ENCODE measurements around the gene PLD4.
A peak's percentile ranks its signal among the peaks of the same experiment; 100 is the strongest.

PLD4 gene

DNA sequence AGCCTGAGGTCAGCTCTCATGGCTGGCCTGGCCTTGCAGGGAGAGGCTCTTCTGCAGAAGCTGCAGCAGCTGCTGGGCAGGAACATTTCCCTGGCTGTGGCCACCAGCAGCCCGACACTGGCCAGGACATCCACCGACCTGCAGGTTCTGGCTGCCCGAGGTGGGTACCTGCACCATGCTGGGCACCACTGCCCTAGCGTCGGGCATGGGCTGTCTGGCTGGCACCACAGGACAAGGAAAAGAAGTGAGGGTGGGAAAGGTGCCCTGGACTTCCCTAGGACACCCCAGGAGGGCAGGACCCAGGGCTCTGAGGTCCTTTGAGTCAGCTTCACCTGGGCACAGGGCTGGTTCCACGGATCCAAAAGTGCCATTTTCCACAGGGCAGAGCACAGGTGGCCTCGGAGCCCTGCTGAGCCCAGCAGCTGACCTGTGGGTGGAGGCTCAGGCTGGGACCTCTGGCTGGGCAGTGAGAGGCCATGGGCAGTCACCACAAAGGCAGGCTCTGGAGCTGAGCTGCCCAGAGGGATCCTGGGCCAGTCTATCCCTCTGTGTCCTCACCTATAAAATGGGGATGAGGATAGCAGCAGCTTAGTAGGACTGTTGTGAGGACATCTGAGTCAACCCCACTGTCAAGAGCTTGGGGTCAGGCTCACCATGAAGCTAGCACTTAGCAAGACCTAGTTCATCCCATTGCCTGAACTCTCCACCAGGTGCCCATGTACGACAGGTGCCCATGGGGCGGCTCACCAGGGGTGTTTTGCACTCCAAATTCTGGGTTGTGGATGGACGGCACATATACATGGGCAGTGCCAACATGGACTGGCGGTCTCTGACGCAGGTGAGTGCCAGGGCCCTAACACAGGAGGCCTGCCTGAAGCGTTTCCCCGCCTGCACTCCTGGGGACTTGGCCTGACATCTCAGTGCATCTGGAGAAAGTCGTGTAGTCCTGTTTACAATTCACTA lies 4.9 kb downstream of the PLD4 start:
- H3K4me1 ChIP-seq (ENCODE audit: control insufficient read depth, insufficient read depth, low read length), result no peaks in the 10 kb centered on the region
- H3K36me3 ChIP-seq (ENCODE audit: control insufficient read depth, insufficient read depth, low read length), result no peaks in the 10 kb centered on the region
- no peak overlapping the region for H3K27ac ChIP-seq (ENCODE audit: insufficient read depth, low read depth, low read length, poor library complexity, severe bottlenecking)
- peaks cover 39% of the 10 kb centered on the region for H3K27me3 ChIP-seq (ENCODE audit: control insufficient read depth, insufficient read depth, low read length, poor library complexity, severe bottlenecking)
- H3K9me3 ChIP-seq (ENCODE audit: control insufficient read depth, low read length), result no peaks in the 10 kb centered on the region
- WGBS, 2 experiments, result 92 to 93% methylated on average over 15 of the region's 15 CpGs
- no peak overlapping the region for H3K4me3 ChIP-seq (ENCODE audit: insufficient read depth, low read depth, low read length)

GRCh38 chr14:104930526-104931303 lies 6.0 kb downstream of the PLD4 start:
- no peaks in the 10 kb centered on the region for H3K4me1 ChIP-seq (ENCODE audit: control insufficient read depth, insufficient read depth, low read length)
- WGBS, 2 experiments, result 87 to 89% methylated on average over 10 of the region's 10 CpGs
- peaks cover 50% of the 10 kb centered on the region for H3K27me3 ChIP-seq (ENCODE audit: control insufficient read depth, insufficient read depth, low read length, poor library complexity, severe bottlenecking)
- H3K36me3 ChIP-seq (ENCODE audit: control insufficient read depth, insufficient read depth, low read length), result no peaks in the 10 kb centered on the region
- H3K9me3 ChIP-seq (ENCODE audit: control insufficient read depth, low read length), result no peaks in the 10 kb centered on the region
- no peak overlapping the region for H3K27ac ChIP-seq (ENCODE audit: insufficient read depth, low read depth, low read length, poor library complexity, severe bottlenecking)
- no peak overlapping the region for H3K4me3 ChIP-seq (ENCODE audit: insufficient read depth, low read depth, low read length)

DNA sequence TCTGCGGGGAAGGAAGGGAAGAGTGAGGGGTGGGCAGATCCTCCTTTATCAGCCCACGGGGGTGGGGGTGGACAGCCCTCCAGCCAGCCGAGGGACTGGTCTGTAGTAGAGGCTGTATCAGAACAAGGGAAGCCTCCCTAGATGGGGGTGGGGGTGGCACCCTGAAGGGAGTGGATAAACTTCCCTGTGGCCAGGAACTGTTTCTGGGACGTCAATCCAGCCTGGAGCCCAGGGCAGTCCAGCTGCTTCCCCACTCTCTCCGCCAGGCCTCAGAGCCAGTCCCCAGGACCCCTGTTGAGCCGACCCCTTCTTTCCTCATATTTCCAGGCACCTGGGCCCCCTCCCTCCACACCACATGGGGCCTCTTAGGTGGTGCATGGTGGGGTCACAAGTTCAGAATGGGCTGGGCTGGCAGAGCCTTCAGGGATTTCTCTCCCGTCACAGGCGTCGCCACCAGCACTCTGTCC lies 6.7 kb downstream of the PLD4 start:
- H3K36me3 ChIP-seq (ENCODE audit: control insufficient read depth, insufficient read depth, low read length), result no peaks in the 10 kb centered on the region
- 76 to 82% methylated on average over 9 of the region's 9 CpGs for WGBS, 2 experiments
- H3K27ac ChIP-seq (ENCODE audit: insufficient read depth, low read depth, low read length, poor library complexity, severe bottlenecking), result no peak overlapping the region
- H3K27me3 ChIP-seq (ENCODE audit: control insufficient read depth, insufficient read depth, low read length, poor library complexity, severe bottlenecking), result peaks cover 57% of the 10 kb centered on the region
- no peak overlapping the region for H3K4me3 ChIP-seq (ENCODE audit: insufficient read depth, low read depth, low read length)
- no peaks in the 10 kb centered on the region for H3K9me3 ChIP-seq (ENCODE audit: control insufficient read depth, low read length)
- H3K4me1 ChIP-seq (ENCODE audit: control insufficient read depth, insufficient read depth, low read length), result no peaks in the 10 kb centered on the region

DNA sequence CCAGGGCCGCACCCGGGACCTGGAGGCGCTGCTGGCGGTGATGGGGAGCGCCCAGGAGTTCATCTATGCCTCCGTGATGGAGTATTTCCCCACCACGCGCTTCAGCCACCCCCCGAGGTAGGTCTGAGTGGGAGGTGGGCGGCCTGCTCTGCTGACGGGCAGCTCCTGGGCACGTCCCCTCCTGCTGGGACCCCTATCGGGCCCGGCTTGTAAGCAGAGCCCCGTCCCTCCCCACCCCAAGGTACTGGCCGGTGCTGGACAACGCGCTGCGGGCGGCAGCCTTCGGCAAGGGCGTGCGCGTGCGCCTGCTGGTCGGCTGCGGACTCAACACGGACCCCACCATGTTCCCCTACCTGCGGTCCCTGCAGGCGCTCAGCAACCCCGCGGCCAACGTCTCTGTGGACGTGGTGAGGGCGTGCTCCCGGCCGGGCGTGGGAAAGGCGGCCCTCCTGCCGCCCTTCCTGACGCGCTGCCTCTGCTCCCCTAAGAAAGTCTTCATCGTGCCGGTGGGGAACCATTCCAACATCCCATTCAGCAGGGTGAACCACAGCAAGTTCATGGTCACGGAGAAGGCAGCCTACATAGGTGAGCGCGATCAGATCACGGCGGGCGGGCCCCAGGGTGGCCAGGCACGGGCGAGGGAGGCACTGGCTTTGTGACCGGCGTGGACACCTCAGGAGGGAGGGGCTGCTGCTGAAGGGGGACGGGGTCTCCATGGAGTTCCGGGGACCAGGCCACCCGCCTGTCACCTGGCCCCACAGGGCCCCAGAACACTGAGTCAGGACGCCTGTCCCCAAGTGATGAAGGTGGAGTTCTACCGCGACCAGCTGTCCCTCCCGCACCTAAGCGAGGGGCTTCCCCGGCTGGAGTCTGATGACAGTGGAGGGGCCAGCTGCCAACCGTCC lies 7.3 kb downstream of the PLD4 start:
- H3K27ac ChIP-seq (ENCODE audit: insufficient read depth, low read depth, low read length, poor library complexity, severe bottlenecking), result no peak overlapping the region
- WGBS, 2 experiments, result 69 to 73% methylated on average over 64 of the region's 64 CpGs
- no peaks in the 10 kb centered on the region for H3K9me3 ChIP-seq (ENCODE audit: control insufficient read depth, low read length)
- no peaks in the 10 kb centered on the region for H3K4me1 ChIP-seq (ENCODE audit: control insufficient read depth, insufficient read depth, low read length)
- H3K36me3 ChIP-seq (ENCODE audit: control insufficient read depth, insufficient read depth, low read length), result no peaks in the 10 kb centered on the region
- H3K27me3 ChIP-seq (ENCODE audit: control insufficient read depth, insufficient read depth, low read length, poor library complexity, severe bottlenecking), result peaks cover 61% of the 10 kb centered on the region
- peak overlapping the region; percentile 37 for H3K4me3 ChIP-seq (ENCODE audit: insufficient read depth, low read depth, low read length)

GRCh38 chr14:104932676-104933631 lies 8.3 kb downstream of the PLD4 start:
- Histone ChIP-seq H3K27ac (ENCODE audit: insufficient read depth, low read depth, low read length, poor library complexity, severe bottlenecking) (no peak overlapping the region), H3K36me3 (ENCODE audit: control insufficient read depth, insufficient read depth, low read length) (no peaks in the 10 kb centered on the region), H3K4me3 (ENCODE audit: insufficient read depth, low read depth, low read length) (peak overlapping the region; percentile 37), H3K4me1 (ENCODE audit: control insufficient read depth, insufficient read depth, low read length) (no peaks in the 10 kb centered on the region), H3K9me3 (ENCODE audit: control insufficient read depth, low read length) (no peaks in the 10 kb centered on the region), H3K27me3 (ENCODE audit: control insufficient read depth, insufficient read depth, low read length, poor library complexity, severe bottlenecking) (peaks cover 70% of the 10 kb centered on the region)
- WGBS, 2 experiments, result 5% methylated on average over 96 to 100 of the region's 100 CpGs

DNA sequence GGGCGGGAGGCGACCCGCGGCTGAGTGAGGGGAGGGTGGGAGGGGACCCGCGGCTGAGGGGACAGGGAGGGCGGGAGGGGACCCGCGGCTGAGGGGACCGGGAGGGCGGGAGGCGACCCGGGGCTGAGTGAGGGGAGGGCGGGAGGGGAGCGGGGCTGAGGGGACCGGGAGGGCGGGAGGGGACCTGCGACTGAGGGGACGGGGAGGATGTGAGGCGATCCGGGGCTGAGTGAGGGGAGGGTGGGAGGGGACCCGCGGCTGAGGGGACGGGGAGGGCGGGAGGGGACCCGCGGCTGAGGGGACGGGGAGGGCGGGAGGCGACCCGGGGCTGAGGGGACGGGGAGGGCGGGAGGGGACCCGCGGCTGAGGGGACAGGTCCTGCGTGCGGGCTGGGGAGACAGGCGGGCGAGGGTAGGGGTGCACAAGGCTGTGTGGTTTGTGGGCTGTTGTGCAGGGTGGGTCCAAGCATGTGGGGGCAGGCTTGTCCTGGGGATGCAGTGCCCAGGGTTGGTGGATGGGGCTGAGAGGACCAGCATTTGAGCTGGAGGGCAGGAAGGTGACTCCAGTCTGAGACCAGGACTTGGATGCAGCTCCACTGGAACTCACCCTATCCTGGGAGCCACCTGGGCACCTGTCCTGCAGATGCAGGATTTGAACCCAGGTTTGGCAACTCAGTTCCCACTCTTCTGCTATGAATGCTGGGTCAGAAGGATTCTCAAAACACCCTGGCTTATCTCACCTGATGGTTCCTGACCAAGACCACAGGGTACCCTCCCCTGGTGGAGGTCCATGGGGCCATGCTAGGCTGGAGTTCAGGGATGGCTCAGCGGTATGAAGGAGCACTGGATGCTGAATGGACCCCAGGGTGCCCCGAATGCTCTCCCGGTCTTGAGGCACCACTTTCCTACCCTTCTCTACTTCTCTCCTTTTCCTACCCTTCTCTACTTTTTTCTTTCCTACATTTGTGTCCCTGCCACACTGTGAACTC lies 9.4 kb downstream of the PLD4 start:
- peaks cover 77% of the 10 kb centered on the region for H3K27me3 ChIP-seq (ENCODE audit: control insufficient read depth, insufficient read depth, low read length, poor library complexity, severe bottlenecking)
- 12 to 18% methylated on average over 19 to 26 of the region's 42 CpGs for WGBS, 2 experiments
- H3K36me3 ChIP-seq (ENCODE audit: control insufficient read depth, insufficient read depth, low read length), result no peaks in the 10 kb centered on the region
- H3K4me1 ChIP-seq (ENCODE audit: control insufficient read depth, insufficient read depth, low read length), result no peaks in the 10 kb centered on the region
- peak overlapping the region; percentile 29 for H3K4me3 ChIP-seq (ENCODE audit: insufficient read depth, low read depth, low read length)
- H3K9me3 ChIP-seq (ENCODE audit: control insufficient read depth, low read length), result no peaks in the 10 kb centered on the region
- H3K27ac ChIP-seq (ENCODE audit: insufficient read depth, low read depth, low read length, poor library complexity, severe bottlenecking), result no peak overlapping the region

GRCh38 chr14:104935026-104935650 lies 10.5 kb downstream of the PLD4 start:
- no peak overlapping the region for H3K4me3 ChIP-seq (ENCODE audit: insufficient read depth, low read depth, low read length)
- H3K27me3 ChIP-seq (ENCODE audit: control insufficient read depth, insufficient read depth, low read length, poor library complexity, severe bottlenecking), result peaks cover 77% of the 10 kb centered on the region
- WGBS, 2 experiments, result 82 to 83% methylated on average over 3 of the region's 3 CpGs

GRCh38 chr14:104935955-104936354 lies 11.3 kb downstream of the PLD4 start:
- Histone ChIP-seq H3K9me3 (ENCODE audit: control insufficient read depth, low read length) (no peaks in the 10 kb centered on the region), H3K4me3 (ENCODE audit: insufficient read depth, low read depth, low read length) (no peak overlapping the region), H3K27ac (ENCODE audit: insufficient read depth, low read depth, low read length, poor library complexity, severe bottlenecking) (no peak overlapping the region), H3K36me3 (ENCODE audit: control insufficient read depth, insufficient read depth, low read length) (no peaks in the 10 kb centered on the region), H3K4me1 (ENCODE audit: control insufficient read depth, insufficient read depth, low read length) (peaks cover 3% of the 10 kb centered on the region), H3K27me3 (ENCODE audit: control insufficient read depth, insufficient read depth, low read length, poor library complexity, severe bottlenecking) (peaks cover 70% of the 10 kb centered on the region)
- WGBS, 2 experiments, result 89% methylated on average over 2 of the region's 2 CpGs

More at GRCh38 chr14:104935026-104935650, 10.5 kb downstream of the PLD4 start:
- Histone ChIP-seq H3K36me3 (ENCODE audit: control insufficient read depth, insufficient read depth, low read length) (no peaks in the 10 kb centered on the region), H3K9me3 (ENCODE audit: control insufficient read depth, low read length) (no peaks in the 10 kb centered on the region), H3K27ac (ENCODE audit: insufficient read depth, low read depth, low read length, poor library complexity, severe bottlenecking) (no peak overlapping the region), H3K4me1 (ENCODE audit: control insufficient read depth, insufficient read depth, low read length) (peaks cover 3% of the 10 kb centered on the region)
